GM23338 (cell line): ENCODE measurements around the gene TRIM15. TPM values are rescaled to one million over a fixed set of nuclear protein-coding genes. Genes with fewer than 3 reads are reported as not detected.
A peak's percentile ranks its signal among the peaks of the same experiment; 100 is the strongest.

Experiments used
- ATAC-seq: fragments of 200-7000 bp; cut with Tn5 transposase; 3 replicates; pipeline ENCODE4 v1.9.1; 2020
- DNase-seq: peaks from one replicate; pipeline ENCODE4 v3.0.0-alpha.2; 2015; ENCODE audit warnings: low spot score
- H2AFZ ChIP-seq: fragments of 200-600 bp; sonication (generic); 2 replicates; pipeline ENCODE4 v1.8.0; 2016; ENCODE audit warnings: antibody characterized with exemption, mild to moderate bottlenecking, moderate library complexity
- H3F3A ChIP-seq: fragments of 200-600 bp; sonication (generic); replicated peaks from 2 replicates; pipeline ENCODE4 v1.8.0; 2017; ENCODE audit warnings: antibody characterized with exemption, mixed run types, low read depth
- H3K27ac ChIP-seq: fragments of 200-600 bp; sonication (generic); 2 replicates; pipeline ENCODE4 v1.6.1; 2016; ENCODE audit warnings: low read depth
- H3K27me3 ChIP-seq: fragments of 200-600 bp; sonication (generic); 2 replicates; pipeline ENCODE4 v1.8.0; 2016; ENCODE audit warnings: mild to moderate bottlenecking, mixed run types, moderate library complexity; ENCODE audit not compliant: insufficient read depth
- H3K36me3 ChIP-seq: fragments of 200-600 bp; sonication (generic); 2 replicates; pipeline ENCODE4 v1.8.0; 2016; ENCODE audit warnings: mild to moderate bottlenecking; ENCODE audit not compliant: insufficient read depth
- H3K4me1 ChIP-seq: fragments of 200-600 bp; sonication (generic); 2 replicates; pipeline ENCODE4 v1.8.0; 2016; ENCODE audit warnings: mild to moderate bottlenecking, moderate library complexity; ENCODE audit not compliant: insufficient read depth
- H3K4me2 ChIP-seq: fragments of 200-600 bp; sonication (generic); 2 replicates; pipeline ENCODE4 v1.7.1; 2017; ENCODE audit warnings: mixed run types
- H3K4me3 ChIP-seq: fragments of 200-600 bp; sonication (generic); 2 replicates; pipeline ENCODE4 v1.6.1; 2016; ENCODE audit warnings: mixed run types
- H3K79me2 ChIP-seq: fragments of 200-600 bp; sonication (generic); replicated peaks from 2 replicates; pipeline ENCODE4 v1.8.0; 2017; ENCODE audit warnings: mild to moderate bottlenecking; ENCODE audit not compliant: insufficient read depth
- H3K9me2 ChIP-seq: fragments of 200-600 bp; sonication (generic); 2 replicates; pipeline ENCODE4 v1.8.0; 2017; ENCODE audit not compliant: insufficient read depth
- H4K20me1 ChIP-seq: fragments of 200-600 bp; sonication (generic); replicated peaks from 2 replicates; pipeline ENCODE4 v1.8.0; 2017; ENCODE audit warnings: mild to moderate bottlenecking; ENCODE audit not compliant: insufficient read depth
- H3K27ac Mint-ChIP-seq: 2 replicates; pipeline ENCODE4 v1.8.0; 2020; ENCODE audit warnings: inconsistent platforms, mild to moderate bottlenecking, moderate library complexity, mixed read lengths
- H3K27me3 Mint-ChIP-seq: 3 replicates; pipeline ENCODE4 v1.8.0; 2022; ENCODE audit warnings: low read depth, mild to moderate bottlenecking, moderate library complexity, mixed read lengths, inconsistent platforms; ENCODE audit not compliant: insufficient read depth, poor library complexity
- H3K36me3 Mint-ChIP-seq: 3 replicates; pipeline ENCODE4 v1.8.0; 2021; ENCODE audit warnings: low read depth, mild to moderate bottlenecking, inconsistent platforms, moderate library complexity, mixed read lengths
- H3K4me1 Mint-ChIP-seq: 3 replicates; pipeline ENCODE4 v1.8.0; 2020; ENCODE audit warnings: mild to moderate bottlenecking, inconsistent platforms, mixed read lengths
- H3K4me3 Mint-ChIP-seq: 3 replicates; pipeline ENCODE4 v1.8.0; 2021; ENCODE audit warnings: moderate library complexity, mild to moderate bottlenecking, inconsistent platforms, mixed read lengths
- H3K9me3 Mint-ChIP-seq: 3 replicates; pipeline ENCODE4 v1.8.0; 2020; ENCODE audit warnings: moderate library complexity, mild to moderate bottlenecking, inconsistent platforms, mixed read lengths
- CREB1 ChIP-seq: fragments of 250-450 bp; sonication (Bioruptor Pico); IDR thresholded peaks from 2 replicates; pipeline ENCODE4 v1.5.0; 2020; ENCODE audit warnings: low read depth, mild to moderate bottlenecking, moderate library complexity
- EZH2 ChIP-seq: fragments of 200-600 bp; sonication (generic); IDR thresholded peaks from one replicate; pipeline ENCODE4 v1.8.0; 2017; ENCODE audit warnings: antibody characterized with exemption, mild to moderate bottlenecking, low read depth; ENCODE audit not compliant: unreplicated experiment
- EZH2phosphoT487 ChIP-seq: fragments of 200-600 bp; sonication (generic); IDR thresholded peaks from one replicate; pipeline ENCODE4 v1.8.1; 2018; ENCODE audit warnings: antibody characterized with exemption; ENCODE audit not compliant: unreplicated experiment
- JUNB ChIP-seq: IDR thresholded peaks from one replicate; pipeline ENCODE4 v1.6.1; 2016; ENCODE audit warnings: antibody characterized with exemption; ENCODE audit not compliant: unreplicated experiment
- POLR2AphosphoS5 ChIP-seq: IDR thresholded peaks from 2 replicates; pipeline ENCODE4 v1.6.1; 2016; ENCODE audit warnings: antibody characterized with exemption, low read depth
- STAT1 ChIP-seq: IDR thresholded peaks from one replicate; pipeline ENCODE4 v1.6.1; 2016; ENCODE audit warnings: antibody characterized with exemption; ENCODE audit not compliant: unreplicated experiment
- ZNF114 ChIP-seq: fragments of 250-450 bp; sonication (Bioruptor Pico); IDR thresholded peaks from 2 replicates; pipeline ENCODE4 v1.5.0; 2020; ENCODE audit warnings: mild to moderate bottlenecking, moderate library complexity
- polyA plus RNA-seq: library from polyadenylated mRNA; unstranded; fragments of >200 nt; fragmentation: Nextera tagmentation; extraction: Ambion mirVana; gene quantifications from 2 replicates; pipeline ENCODE4 v1.2.1, GENCODE V29; 2016
- total RNA-seq: library from RNA; depleted of rRNA; stranded (reverse); fragments of >200 nt; shearing (Covaris generic); gene quantifications from 2 replicates; pipeline ENCODE4 v1.2.3, GENCODE V29; 2014
- TF ChIP-seq, protein P1 (sequence below): IDR thresholded peaks from 2 replicates; pipeline ENCODE4 v1.6.1; 2016; ENCODE audit warnings: antibody characterized with exemption
- TF ChIP-seq, protein P2 (sequence below): IDR thresholded peaks from one replicate; pipeline ENCODE4 v1.6.1; 2018; ENCODE audit warnings: antibody characterized with exemption; ENCODE audit not compliant: unreplicated experiment
- TF ChIP-seq, protein P3 (sequence below), 2 experiments: fragments of 200-600 bp in 1 of 2; sonication (generic) in 1 of 2; conservative IDR thresholded peaks; 2 replicates each; pipeline versions ENCODE4 v1.5.1 to v1.6.1; 2016 to 2017; ENCODE audit warnings: antibody characterized with exemption in 2 of 2, low read depth in 2 of 2, mild to moderate bottlenecking in 2 of 2, moderate library complexity in 1 of 2

TRIM15 gene
- total and polyA plus RNA-seq, 2 experiments from 2014 or later = 0.21 to 1.0 TPM

DNA sequence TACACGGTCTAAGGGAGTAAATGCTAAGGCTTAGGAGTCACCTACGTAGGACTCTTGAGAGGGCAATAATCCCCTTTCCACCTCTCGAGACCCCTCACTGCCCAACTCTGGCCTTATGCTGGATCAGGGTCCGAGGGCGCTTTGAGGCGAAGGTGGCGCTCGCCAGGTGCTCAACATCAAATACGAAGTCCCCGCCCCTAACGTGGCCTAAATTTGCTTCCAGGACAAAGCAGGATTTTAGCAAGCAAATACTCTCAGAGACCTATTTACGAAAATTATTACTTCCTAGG is 50.3 kb downstream of the TRIM15 start:
- peaks cover 35% of the 10 kb centered on the region for H3K79me2 ChIP-seq
- Mint-ChIP-seq H3K4me3 (peak overlapping the region; percentile 95), H3K4me1 (peaks cover 33% of the 10 kb centered on the region), H3K27ac (peak overlapping the region; percentile 94), H3K36me3 (no peaks in the 10 kb centered on the region; the same call in 1 of the 3 replicates), H3K9me3 (peaks cover 4% of the 10 kb centered on the region; the same call in 2 of the 3 replicates), H3K27me3 (peaks cover 16% of the 10 kb centered on the region)
- peak overlapping the region; percentile 62 for H3K4me3 ChIP-seq
- peaks cover 7% of the 10 kb centered on the region; the same call in 1 of the 2 replicates for H3K27me3 ChIP-seq
- peaks cover 27% of the 10 kb centered on the region for H3K4me1 ChIP-seq
- DNase-seq (no peak), ATAC-seq (no peak)
- peak overlapping the region; percentile 73 for H3K27ac ChIP-seq
- peak overlapping the region; percentile 77 for H2AFZ ChIP-seq
- H4K20me1 ChIP-seq = peaks cover 8% of the 10 kb centered on the region; the same call in 1 of the 2 replicates
- peak overlapping the region; percentile 79 for H3K4me2 ChIP-seq
- no peaks in the 10 kb centered on the region for H3F3A ChIP-seq
- peak; percentile 67; the same call in 1 of the 2 replicates for TF ChIP-seq ZNF114 (CRISPR knock-in tag)
- no peak for TF ChIP-seq CREB1
- H3K9me2 ChIP-seq = no peaks in the 10 kb centered on the region
- no peaks in the 10 kb centered on the region for H3K36me3 ChIP-seq

DNA sequence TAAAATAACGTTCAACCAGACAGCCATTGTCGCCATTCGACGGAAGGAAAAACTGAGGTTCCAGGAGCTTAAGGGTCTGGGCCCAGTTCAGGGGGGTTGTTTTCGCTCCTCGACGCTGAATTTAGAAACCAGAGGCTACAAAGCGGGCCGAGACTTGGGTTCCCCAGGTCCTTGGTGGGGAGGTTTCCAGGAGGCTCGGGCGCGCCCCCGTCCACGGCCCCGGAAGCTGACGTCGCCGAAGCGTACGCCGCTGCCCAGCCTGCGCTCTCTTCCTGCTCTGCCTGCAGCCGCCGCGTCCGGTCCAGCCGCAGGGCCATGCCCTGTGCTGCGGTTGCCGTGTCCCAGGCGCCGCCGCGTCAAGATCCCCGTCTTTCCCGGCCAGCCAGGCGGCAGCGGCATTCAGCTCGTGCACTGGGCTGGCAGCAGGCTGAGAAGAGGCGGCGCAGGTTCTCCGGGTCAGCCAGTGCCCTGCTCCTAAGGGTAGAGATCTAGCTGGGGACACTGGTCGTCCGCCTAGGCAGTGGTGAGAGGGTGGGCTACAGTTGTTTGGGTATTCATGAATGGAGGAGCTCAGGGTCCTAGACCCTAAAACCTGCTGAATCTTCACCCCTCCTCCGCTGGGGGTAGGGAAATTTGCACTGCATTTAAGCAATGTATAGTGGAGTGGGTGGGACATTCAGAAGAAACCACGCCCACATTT is 50.8 kb downstream of the TRIM15 start:
- peak; percentile 77 for DNase-seq
- Mint-ChIP-seq H3K9me3 (peaks cover 4% of the 10 kb centered on the region; the same call in 2 of the 3 replicates), H3K4me3 (peak overlapping the region; percentile 95), H3K4me1 (peaks cover 28% of the 10 kb centered on the region), H3K36me3 (no peaks in the 10 kb centered on the region; the same call in 2 of the 3 replicates), H3K27me3 (peaks cover 16% of the 10 kb centered on the region), H3K27ac (peak overlapping the region; percentile 94)
- no peaks in the 10 kb centered on the region for H3K9me2 ChIP-seq
- peak overlapping the region; percentile 79 for H3K4me2 ChIP-seq
- H3K4me3 ChIP-seq = peak overlapping the region; percentile 62
- H3K27ac ChIP-seq = peak overlapping the region; percentile 73
- H3F3A ChIP-seq = no peaks in the 10 kb centered on the region
- ATAC-seq = peak; percentile 76
- H2AFZ ChIP-seq = peak overlapping the region; percentile 80
- H4K20me1 ChIP-seq = peaks cover 8% of the 10 kb centered on the region; the same call in 1 of the 2 replicates
- TF ChIP-seq CREB1 (peak; percentile 70), POLR2AphosphoS5 (peak; percentile 72), JUNB (no peak)
- peaks cover 33% of the 10 kb centered on the region for H3K79me2 ChIP-seq
- peaks cover 26% of the 10 kb centered on the region for H3K4me1 ChIP-seq
- H3K27me3 ChIP-seq = peaks cover 7% of the 10 kb centered on the region; the same call in 1 of the 2 replicates
- no peaks in the 10 kb centered on the region for H3K36me3 ChIP-seq

DNA sequence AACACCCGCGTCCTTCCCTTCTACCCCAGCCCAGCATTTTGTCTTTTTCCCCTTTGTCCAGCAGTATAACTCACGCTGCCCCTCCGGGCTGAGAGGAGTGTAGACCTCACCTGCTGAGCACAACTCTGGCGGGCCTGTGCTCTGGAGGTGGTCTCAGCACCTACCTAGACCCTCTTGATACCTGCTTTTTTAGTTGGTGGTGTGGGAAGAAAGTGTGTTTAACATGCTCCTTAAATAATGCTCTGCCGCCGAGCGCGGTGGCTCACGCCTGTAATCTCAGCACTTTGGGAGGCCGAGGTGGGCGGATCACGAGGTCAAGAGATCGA is 51.3 kb downstream of the TRIM15 start:
- peaks cover 29% of the 10 kb centered on the region for H3K79me2 ChIP-seq
- ATAC-seq (no peak), DNase-seq (no peak)
- H3K27me3 Mint-ChIP-seq = peaks cover 17% of the 10 kb centered on the region
- H3K36me3 Mint-ChIP-seq = no peaks in the 10 kb centered on the region; the same call in 2 of the 3 replicates
- peaks cover 32% of the 10 kb centered on the region for H3K4me1 Mint-ChIP-seq
- H4K20me1 ChIP-seq = peaks cover 8% of the 10 kb centered on the region; the same call in 1 of the 2 replicates
- H3K4me2 ChIP-seq = peak overlapping the region; percentile 79
- peak overlapping the region; percentile 95 for H3K4me3 Mint-ChIP-seq
- H3K9me2 ChIP-seq = no peaks in the 10 kb centered on the region
- H3K27ac Mint-ChIP-seq = no peak overlapping the region
- H3F3A ChIP-seq = no peaks in the 10 kb centered on the region
- peak overlapping the region; percentile 80 for H2AFZ ChIP-seq
- H3K4me3 ChIP-seq = peak overlapping the region; percentile 62
- H3K9me3 Mint-ChIP-seq = peaks cover 4% of the 10 kb centered on the region; the same call in 2 of the 3 replicates
- H3K27ac ChIP-seq = no peak overlapping the region
- H3K27me3 ChIP-seq = peaks cover 7% of the 10 kb centered on the region; the same call in 1 of the 2 replicates
- peaks cover 26% of the 10 kb centered on the region for H3K4me1 ChIP-seq
- H3K36me3 ChIP-seq = no peaks in the 10 kb centered on the region
- TF ChIP-seq, protein P1, sequence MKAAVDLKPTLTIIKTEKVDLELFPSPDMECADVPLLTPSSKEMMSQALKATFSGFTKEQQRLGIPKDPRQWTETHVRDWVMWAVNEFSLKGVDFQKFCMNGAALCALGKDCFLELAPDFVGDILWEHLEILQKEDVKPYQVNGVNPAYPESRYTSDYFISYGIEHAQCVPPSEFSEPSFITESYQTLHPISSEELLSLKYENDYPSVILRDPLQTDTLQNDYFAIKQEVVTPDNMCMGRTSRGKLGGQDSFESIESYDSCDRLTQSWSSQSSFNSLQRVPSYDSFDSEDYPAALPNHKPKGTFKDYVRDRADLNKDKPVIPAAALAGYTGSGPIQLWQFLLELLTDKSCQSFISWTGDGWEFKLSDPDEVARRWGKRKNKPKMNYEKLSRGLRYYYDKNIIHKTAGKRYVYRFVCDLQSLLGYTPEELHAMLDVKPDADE = no peak
- TF ChIP-seq EZH2 = no peak
- no peak for TF ChIP-seq STAT1
- TF ChIP-seq, protein P2, sequence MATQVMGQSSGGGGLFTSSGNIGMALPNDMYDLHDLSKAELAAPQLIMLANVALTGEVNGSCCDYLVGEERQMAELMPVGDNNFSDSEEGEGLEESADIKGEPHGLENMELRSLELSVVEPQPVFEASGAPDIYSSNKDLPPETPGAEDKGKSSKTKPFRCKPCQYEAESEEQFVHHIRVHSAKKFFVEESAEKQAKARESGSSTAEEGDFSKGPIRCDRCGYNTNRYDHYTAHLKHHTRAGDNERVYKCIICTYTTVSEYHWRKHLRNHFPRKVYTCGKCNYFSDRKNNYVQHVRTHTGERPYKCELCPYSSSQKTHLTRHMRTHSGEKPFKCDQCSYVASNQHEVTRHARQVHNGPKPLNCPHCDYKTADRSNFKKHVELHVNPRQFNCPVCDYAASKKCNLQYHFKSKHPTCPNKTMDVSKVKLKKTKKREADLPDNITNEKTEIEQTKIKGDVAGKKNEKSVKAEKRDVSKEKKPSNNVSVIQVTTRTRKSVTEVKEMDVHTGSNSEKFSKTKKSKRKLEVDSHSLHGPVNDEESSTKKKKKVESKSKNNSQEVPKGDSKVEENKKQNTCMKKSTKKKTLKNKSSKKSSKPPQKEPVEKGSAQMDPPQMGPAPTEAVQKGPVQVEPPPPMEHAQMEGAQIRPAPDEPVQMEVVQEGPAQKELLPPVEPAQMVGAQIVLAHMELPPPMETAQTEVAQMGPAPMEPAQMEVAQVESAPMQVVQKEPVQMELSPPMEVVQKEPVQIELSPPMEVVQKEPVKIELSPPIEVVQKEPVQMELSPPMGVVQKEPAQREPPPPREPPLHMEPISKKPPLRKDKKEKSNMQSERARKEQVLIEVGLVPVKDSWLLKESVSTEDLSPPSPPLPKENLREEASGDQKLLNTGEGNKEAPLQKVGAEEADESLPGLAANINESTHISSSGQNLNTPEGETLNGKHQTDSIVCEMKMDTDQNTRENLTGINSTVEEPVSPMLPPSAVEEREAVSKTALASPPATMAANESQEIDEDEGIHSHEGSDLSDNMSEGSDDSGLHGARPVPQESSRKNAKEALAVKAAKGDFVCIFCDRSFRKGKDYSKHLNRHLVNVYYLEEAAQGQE = no peak
- TF ChIP-seq EZH2phosphoT487 = no peak
- no peak for TF ChIP-seq CREB1
- TF ChIP-seq ZNF114 (CRISPR knock-in tag) = no peak
- TF ChIP-seq, protein P3, sequence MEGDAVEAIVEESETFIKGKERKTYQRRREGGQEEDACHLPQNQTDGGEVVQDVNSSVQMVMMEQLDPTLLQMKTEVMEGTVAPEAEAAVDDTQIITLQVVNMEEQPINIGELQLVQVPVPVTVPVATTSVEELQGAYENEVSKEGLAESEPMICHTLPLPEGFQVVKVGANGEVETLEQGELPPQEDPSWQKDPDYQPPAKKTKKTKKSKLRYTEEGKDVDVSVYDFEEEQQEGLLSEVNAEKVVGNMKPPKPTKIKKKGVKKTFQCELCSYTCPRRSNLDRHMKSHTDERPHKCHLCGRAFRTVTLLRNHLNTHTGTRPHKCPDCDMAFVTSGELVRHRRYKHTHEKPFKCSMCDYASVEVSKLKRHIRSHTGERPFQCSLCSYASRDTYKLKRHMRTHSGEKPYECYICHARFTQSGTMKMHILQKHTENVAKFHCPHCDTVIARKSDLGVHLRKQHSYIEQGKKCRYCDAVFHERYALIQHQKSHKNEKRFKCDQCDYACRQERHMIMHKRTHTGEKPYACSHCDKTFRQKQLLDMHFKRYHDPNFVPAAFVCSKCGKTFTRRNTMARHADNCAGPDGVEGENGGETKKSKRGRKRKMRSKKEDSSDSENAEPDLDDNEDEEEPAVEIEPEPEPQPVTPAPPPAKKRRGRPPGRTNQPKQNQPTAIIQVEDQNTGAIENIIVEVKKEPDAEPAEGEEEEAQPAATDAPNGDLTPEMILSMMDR (conservative IDR thresholded peaks at IDR 0.05; ENCODE audit: low read depth in 2 of 2) = no peak
